ENCODE measurements around the gene RNFT2. TPM values are rescaled to one million over a fixed set of nuclear protein-coding genes. Genes with fewer than 3 reads are reported as not detected.

Gene RNFT2
- total RNA-seq, 2 experiments from 2014 or later: 13.0 to 15.8 TPM

GRCh38 chr12:116880817-116881324 is 142.8 kb downstream of the RNFT2 start:
- H3K27me3 Mint-ChIP-seq (ENCODE audit: low read depth): peaks cover 67% of the 10 kb centered on the region
- peaks cover 26% of the 10 kb centered on the region for H3K4me1 Mint-ChIP-seq (ENCODE audit: low read depth)
- DNase-seq: peak; percentile 25
- CTCF ChIA-PET: interaction anchor here (0.5 kb wide), 1 partner anchor 44 kb away, joined by 3 read pairs; no protein-coding TSS in a partner anchor
- H3K9me3 Mint-ChIP-seq: no peaks in the 10 kb centered on the region
- peak overlapping the region; percentile 78 for H3K4me3 Mint-ChIP-seq
- no peaks in the 10 kb centered on the region for H3K36me3 Mint-ChIP-seq (ENCODE audit: low read depth)
- no peak overlapping the region for H3K27ac Mint-ChIP-seq
- intact Hi-C loops (cut with micrococcal nuclease): no loop called here

GRCh38 chr12:116881325-116881876 is 143.3 kb downstream of the RNFT2 start, which contains the start of gene HRK:
HRK (minus strand) TSS chr12:116881441; CDS start chr12:116881307, 134 bp downstream.
- Mint-ChIP-seq H3K27ac (no peak within 1 kb of the TSS), H3K36me3 (ENCODE audit: low read depth) (no peaks in the 10 kb centered on the region), H3K4me1 (ENCODE audit: low read depth) (peaks cover 26% of the 10 kb centered on the region), H3K9me3 (no peaks in the 10 kb centered on the region), H3K4me3 (peak within 1 kb of the TSS; percentile 78), H3K27me3 (ENCODE audit: low read depth) (peaks cover 62% of the 10 kb centered on the region)
- CTCF ChIA-PET: interaction anchor here (0.5 to 0.8 kb wide), 3 partner anchors 44 to 241 kb away, joined by 3 read pairs; no protein-coding TSS in a partner anchor
- no peak for DNase-seq
- intact Hi-C loops (cut with micrococcal nuclease): no loop called here

GRCh38 chr12:116881877-116882507 is 143.9 kb downstream of the RNFT2 start:
- CTCF ChIA-PET: interaction anchor here (0.6 to 1.2 kb wide), 7 partner anchors 63 to 243 kb away, joined by 3 to 6 read pairs (median 3); no protein-coding TSS in a partner anchor
- DNase-seq: no peak

DNA sequence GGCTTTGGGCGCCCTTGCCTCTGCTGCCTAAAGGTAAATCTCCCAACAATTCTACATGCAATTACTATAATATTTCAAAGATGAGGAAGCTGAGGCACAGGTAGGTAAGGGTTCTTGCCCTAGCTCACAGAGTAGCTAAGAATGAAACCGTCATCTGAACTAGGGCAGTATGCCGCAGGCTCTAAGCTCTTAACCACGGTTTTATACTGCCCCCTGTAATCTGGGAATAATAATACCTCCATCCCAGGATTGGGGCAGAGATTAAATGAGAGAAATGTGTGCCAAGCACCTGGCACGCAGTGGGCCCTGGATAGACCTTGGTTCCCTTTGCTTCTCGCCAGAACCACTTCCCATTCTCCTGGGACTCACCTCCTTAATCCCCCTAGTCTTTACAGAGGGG is 144.6 kb downstream of the RNFT2 start:
- no peaks in the 10 kb centered on the region for H3K36me3 Mint-ChIP-seq (ENCODE audit: low read depth)
- intact Hi-C loops (cut with micrococcal nuclease): loop anchor here (1.0 kb wide), 1 partner anchor 179 kb away; no protein-coding TSS in a partner anchor
- CTCF ChIA-PET: interaction anchor here (0.6 to 1.2 kb wide), 5 partner anchors 62 to 242 kb away, joined by 3 to 6 read pairs (median 4); no protein-coding TSS in a partner anchor
- peaks cover 51% of the 10 kb centered on the region for H3K27me3 Mint-ChIP-seq (ENCODE audit: low read depth)
- DNase-seq: peak; percentile 6
- no peaks in the 10 kb centered on the region for H3K9me3 Mint-ChIP-seq
- H3K4me1 Mint-ChIP-seq (ENCODE audit: low read depth): peaks cover 26% of the 10 kb centered on the region
- H3K4me3 Mint-ChIP-seq: no peak overlapping the region
- no peak overlapping the region for H3K27ac Mint-ChIP-seq

More at GRCh38 chr12:116881877-116882507, 143.9 kb downstream of the RNFT2 start:
- H3K4me3 Mint-ChIP-seq: peak overlapping the region; percentile 58
- intact Hi-C loops (cut with micrococcal nuclease): loop anchor here (1.0 kb wide), 1 partner anchor 179 kb away; no protein-coding TSS in a partner anchor
- no peaks in the 10 kb centered on the region for H3K36me3 Mint-ChIP-seq (ENCODE audit: low read depth)
- H3K27me3 Mint-ChIP-seq (ENCODE audit: low read depth): peaks cover 56% of the 10 kb centered on the region
- no peak overlapping the region for H3K27ac Mint-ChIP-seq
- H3K9me3 Mint-ChIP-seq: no peaks in the 10 kb centered on the region
- H3K4me1 Mint-ChIP-seq (ENCODE audit: low read depth): peaks cover 26% of the 10 kb centered on the region

- H3K27ac Mint-ChIP-seq: no peak overlapping the region
- H3K4me1 Mint-ChIP-seq (ENCODE audit: low read depth): peaks cover 15% of the 10 kb centered on the region
- H3K36me3 Mint-ChIP-seq (ENCODE audit: low read depth): no peaks in the 10 kb centered on the region
- intact Hi-C loops (cut with micrococcal nuclease): no loop called here
- no peaks in the 10 kb centered on the region for H3K9me3 Mint-ChIP-seq
- peaks cover 35% of the 10 kb centered on the region for H3K27me3 Mint-ChIP-seq (ENCODE audit: low read depth)
- CTCF ChIA-PET: no interaction called here
- DNase-seq: no peak
- no peak overlapping the region for H3K4me3 Mint-ChIP-seq
These were observed 146.8 kb downstream of the RNFT2 start for GRCh38 chr12:116884871-116885270.

- peaks cover 29% of the 10 kb centered on the region for H3K27me3 Mint-ChIP-seq (ENCODE audit: low read depth)
- H3K36me3 Mint-ChIP-seq (ENCODE audit: low read depth): no peaks in the 10 kb centered on the region
- H3K4me1 Mint-ChIP-seq (ENCODE audit: low read depth): peaks cover 9% of the 10 kb centered on the region
- no peak for DNase-seq
- H3K27ac Mint-ChIP-seq: no peak overlapping the region
- CTCF ChIA-PET: no interaction called here
- no peaks in the 10 kb centered on the region for H3K9me3 Mint-ChIP-seq
- H3K4me3 Mint-ChIP-seq: no peak overlapping the region
- intact Hi-C loops (cut with micrococcal nuclease): no loop called here
These were observed 147.4 kb downstream of the RNFT2 start for GRCh38 chr12:116885491-116885890.

DNA sequence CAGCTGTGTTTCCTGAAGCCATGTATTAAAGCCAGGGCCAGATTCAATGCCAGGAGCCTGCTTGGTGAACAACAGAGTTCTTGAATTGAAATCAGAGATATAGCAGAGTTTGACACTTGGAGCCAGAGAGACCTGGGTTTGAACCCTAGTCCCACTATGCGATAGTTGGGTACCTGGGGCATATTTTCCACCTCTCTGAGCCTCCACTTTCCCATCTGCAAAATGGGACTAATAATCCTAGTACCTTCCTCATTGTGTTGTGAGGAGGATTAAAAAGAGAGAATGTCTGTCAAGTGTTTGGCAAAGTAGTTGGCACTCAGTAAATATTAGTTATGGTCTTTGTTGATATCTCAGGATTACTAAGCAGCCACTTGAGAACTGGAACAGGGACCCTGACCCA is 149.1 kb downstream of the RNFT2 start:
- no peak for DNase-seq
- Mint-ChIP-seq H3K27me3 (ENCODE audit: low read depth) (peaks cover 19% of the 10 kb centered on the region), H3K4me3 (no peak overlapping the region), H3K4me1 (ENCODE audit: low read depth) (peaks cover 2% of the 10 kb centered on the region), H3K9me3 (no peaks in the 10 kb centered on the region), H3K36me3 (ENCODE audit: low read depth) (no peaks in the 10 kb centered on the region), H3K27ac (no peak overlapping the region)
- CTCF ChIA-PET: no interaction called here
- intact Hi-C loops (cut with micrococcal nuclease): no loop called here

GRCh38 chr12:116887897-116888296 is 149.8 kb downstream of the RNFT2 start:
- no peaks in the 10 kb centered on the region for H3K9me3 Mint-ChIP-seq
- no peak overlapping the region for H3K4me3 Mint-ChIP-seq
- H3K36me3 Mint-ChIP-seq (ENCODE audit: low read depth): no peaks in the 10 kb centered on the region
- intact Hi-C loops (cut with micrococcal nuclease): no loop called here
- H3K4me1 Mint-ChIP-seq (ENCODE audit: low read depth): no peaks in the 10 kb centered on the region
- no peak for DNase-seq
- no peak overlapping the region for H3K27ac Mint-ChIP-seq
- CTCF ChIA-PET: no interaction called here
- peaks cover 13% of the 10 kb centered on the region for H3K27me3 Mint-ChIP-seq (ENCODE audit: low read depth)

DNA sequence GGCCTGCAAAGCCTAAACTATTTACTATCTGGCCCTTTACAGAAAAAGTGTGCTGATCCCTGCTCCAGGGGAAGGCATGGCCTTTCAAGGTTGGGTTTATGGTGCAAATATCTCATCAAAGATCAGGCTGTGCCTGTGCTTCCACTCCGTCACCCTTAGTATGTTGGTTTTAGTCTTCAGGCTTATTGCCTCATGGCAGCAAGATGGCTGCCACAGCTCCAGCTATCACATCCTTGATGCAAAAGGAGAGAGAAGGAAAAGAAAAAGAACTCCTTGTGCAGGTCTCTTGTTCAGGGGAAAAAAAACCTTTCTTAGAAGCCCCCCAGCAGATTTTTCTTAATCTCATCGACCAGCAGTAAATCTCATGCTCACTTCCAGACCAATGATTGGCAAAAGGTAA is 152.2 kb downstream of the RNFT2 start:
- no peak overlapping the region for H3K4me3 Mint-ChIP-seq
- DNase-seq: no peak
- H3K36me3 Mint-ChIP-seq (ENCODE audit: low read depth): no peaks in the 10 kb centered on the region
- CTCF ChIA-PET: no interaction called here
- no peaks in the 10 kb centered on the region for H3K9me3 Mint-ChIP-seq
- no peak overlapping the region for H3K27ac Mint-ChIP-seq
- no peaks in the 10 kb centered on the region for H3K4me1 Mint-ChIP-seq (ENCODE audit: low read depth)
- no peaks in the 10 kb centered on the region for H3K27me3 Mint-ChIP-seq (ENCODE audit: low read depth)
- intact Hi-C loops (cut with micrococcal nuclease): no loop called here

- CTCF ChIA-PET: no interaction called here
- Mint-ChIP-seq H3K9me3 (no peaks in the 10 kb centered on the region), H3K4me3 (no peak overlapping the region), H3K27ac (no peak overlapping the region), H3K27me3 (ENCODE audit: low read depth) (no peaks in the 10 kb centered on the region), H3K36me3 (ENCODE audit: low read depth) (no peaks in the 10 kb centered on the region), H3K4me1 (ENCODE audit: low read depth) (no peaks in the 10 kb centered on the region)
- DNase-seq: no peak
- intact Hi-C loops (cut with micrococcal nuclease): no loop called here
These were observed 152.9 kb downstream of the RNFT2 start for GRCh38 chr12:116891019-116891418.

- no peaks in the 10 kb centered on the region for H3K36me3 Mint-ChIP-seq (ENCODE audit: low read depth)
- H3K27me3 Mint-ChIP-seq (ENCODE audit: low read depth): no peaks in the 10 kb centered on the region
- no peak overlapping the region for H3K27ac Mint-ChIP-seq
- no peaks in the 10 kb centered on the region for H3K9me3 Mint-ChIP-seq
- CTCF ChIA-PET: interaction anchor here (0.6 kb wide), 1 partner anchor 31 kb away, joined by 3 read pairs; no protein-coding TSS in a partner anchor
- DNase-seq: no peak
- no peak overlapping the region for H3K4me3 Mint-ChIP-seq
- H3K4me1 Mint-ChIP-seq (ENCODE audit: low read depth): no peaks in the 10 kb centered on the region
- intact Hi-C loops (cut with micrococcal nuclease): no loop called here
These were observed 154.4 kb downstream of the RNFT2 start for GRCh38 chr12:116892349-116893140.

- H3K36me3 Mint-ChIP-seq (ENCODE audit: low read depth): no peaks in the 10 kb centered on the region
- H3K27me3 Mint-ChIP-seq (ENCODE audit: low read depth): no peaks in the 10 kb centered on the region
- H3K27ac Mint-ChIP-seq: no peak overlapping the region
- CTCF ChIA-PET: no interaction called here
- DNase-seq: no peak
- no peaks in the 10 kb centered on the region for H3K9me3 Mint-ChIP-seq
- H3K4me1 Mint-ChIP-seq (ENCODE audit: low read depth): no peaks in the 10 kb centered on the region
- intact Hi-C loops (cut with micrococcal nuclease): no loop called here
- H3K4me3 Mint-ChIP-seq: no peak overlapping the region
These were observed 156.8 kb downstream of the RNFT2 start for GRCh38 chr12:116894913-116895312.

Data from activated naive CD4-positive, alpha-beta T cell treated with anti-CD3 and anti-CD28 coated beads for 36 hours (primary cell).